Measurements from ENCODE around the gene PTDSS2.

DNA sequence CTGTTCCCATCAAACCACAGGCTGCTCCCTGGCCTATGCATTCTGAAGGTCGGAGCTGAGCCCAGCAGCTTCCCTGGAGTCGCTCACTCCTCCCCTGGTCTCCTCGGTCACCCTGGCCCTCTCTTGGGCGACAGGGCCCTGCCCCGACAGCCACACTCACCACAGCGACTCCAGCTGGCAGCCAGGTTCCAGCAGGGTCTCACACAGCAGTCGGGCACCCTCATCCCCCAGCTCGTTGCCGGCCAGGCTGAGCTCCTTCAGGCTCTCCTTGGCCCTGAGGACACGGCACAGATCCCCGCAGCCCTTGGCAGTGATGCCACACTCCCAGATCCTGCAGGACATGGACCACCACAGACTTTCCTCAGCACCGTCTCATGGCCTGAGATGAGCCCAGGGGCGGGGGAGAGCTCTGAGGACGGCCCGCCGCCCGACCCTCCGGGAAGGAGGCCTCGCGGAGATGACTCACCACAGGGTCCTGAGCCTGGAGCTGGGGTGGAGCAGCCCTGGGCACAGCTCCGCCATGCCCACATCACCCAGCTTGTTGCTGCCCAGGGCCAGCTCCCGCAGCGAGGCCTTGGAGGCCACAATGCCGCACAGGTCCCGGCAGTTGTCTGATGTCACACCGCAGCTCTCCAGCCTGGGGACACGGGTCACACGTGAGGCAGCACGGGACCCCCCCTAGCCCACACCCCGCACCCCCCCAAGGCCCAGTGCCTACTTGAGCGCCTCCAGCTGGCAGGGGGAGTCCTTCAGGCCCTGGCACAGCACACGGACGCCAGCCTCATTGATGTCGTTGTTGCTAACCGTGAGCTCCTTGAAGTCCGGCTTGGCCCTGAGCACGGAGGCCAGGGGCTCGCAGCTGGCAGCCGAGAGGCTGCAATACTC is 48.5 kb downstream of the PTDSS2 start:
- TF ChIP-seq POLR2AphosphoS5 (IDR thresholded peaks at IDR 0.05) = no peak
- TF ChIP-seq, protein P1, sequence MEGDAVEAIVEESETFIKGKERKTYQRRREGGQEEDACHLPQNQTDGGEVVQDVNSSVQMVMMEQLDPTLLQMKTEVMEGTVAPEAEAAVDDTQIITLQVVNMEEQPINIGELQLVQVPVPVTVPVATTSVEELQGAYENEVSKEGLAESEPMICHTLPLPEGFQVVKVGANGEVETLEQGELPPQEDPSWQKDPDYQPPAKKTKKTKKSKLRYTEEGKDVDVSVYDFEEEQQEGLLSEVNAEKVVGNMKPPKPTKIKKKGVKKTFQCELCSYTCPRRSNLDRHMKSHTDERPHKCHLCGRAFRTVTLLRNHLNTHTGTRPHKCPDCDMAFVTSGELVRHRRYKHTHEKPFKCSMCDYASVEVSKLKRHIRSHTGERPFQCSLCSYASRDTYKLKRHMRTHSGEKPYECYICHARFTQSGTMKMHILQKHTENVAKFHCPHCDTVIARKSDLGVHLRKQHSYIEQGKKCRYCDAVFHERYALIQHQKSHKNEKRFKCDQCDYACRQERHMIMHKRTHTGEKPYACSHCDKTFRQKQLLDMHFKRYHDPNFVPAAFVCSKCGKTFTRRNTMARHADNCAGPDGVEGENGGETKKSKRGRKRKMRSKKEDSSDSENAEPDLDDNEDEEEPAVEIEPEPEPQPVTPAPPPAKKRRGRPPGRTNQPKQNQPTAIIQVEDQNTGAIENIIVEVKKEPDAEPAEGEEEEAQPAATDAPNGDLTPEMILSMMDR (IDR thresholded peaks at IDR 0.05) = no peak
- no peak for TF ChIP-seq EP300 (IDR thresholded peaks at IDR 0.05)
- TF ChIP-seq POLR2A (IDR thresholded peaks at IDR 0.05; ENCODE audit: low read depth) = no peak
